NOMO-1 treated with DMSO at 0.1 percent for 48 hours (cell line): ENCODE data around the gene PDE8A.

ENCODE experiments used
- DNase-seq: peaks from one replicate; lab custom pipeline; 2025; ENCODE audit not compliant: unreplicated experiment; lab: John Stamatoyannopoulos, UW

PDE8A gene, protein sequence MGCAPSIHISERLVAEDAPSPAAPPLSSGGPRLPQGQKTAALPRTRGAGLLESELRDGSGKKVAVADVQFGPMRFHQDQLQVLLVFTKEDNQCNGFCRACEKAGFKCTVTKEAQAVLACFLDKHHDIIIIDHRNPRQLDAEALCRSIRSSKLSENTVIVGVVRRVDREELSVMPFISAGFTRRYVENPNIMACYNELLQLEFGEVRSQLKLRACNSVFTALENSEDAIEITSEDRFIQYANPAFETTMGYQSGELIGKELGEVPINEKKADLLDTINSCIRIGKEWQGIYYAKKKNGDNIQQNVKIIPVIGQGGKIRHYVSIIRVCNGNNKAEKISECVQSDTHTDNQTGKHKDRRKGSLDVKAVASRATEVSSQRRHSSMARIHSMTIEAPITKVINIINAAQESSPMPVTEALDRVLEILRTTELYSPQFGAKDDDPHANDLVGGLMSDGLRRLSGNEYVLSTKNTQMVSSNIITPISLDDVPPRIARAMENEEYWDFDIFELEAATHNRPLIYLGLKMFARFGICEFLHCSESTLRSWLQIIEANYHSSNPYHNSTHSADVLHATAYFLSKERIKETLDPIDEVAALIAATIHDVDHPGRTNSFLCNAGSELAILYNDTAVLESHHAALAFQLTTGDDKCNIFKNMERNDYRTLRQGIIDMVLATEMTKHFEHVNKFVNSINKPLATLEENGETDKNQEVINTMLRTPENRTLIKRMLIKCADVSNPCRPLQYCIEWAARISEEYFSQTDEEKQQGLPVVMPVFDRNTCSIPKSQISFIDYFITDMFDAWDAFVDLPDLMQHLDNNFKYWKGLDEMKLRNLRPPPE

DNA sequence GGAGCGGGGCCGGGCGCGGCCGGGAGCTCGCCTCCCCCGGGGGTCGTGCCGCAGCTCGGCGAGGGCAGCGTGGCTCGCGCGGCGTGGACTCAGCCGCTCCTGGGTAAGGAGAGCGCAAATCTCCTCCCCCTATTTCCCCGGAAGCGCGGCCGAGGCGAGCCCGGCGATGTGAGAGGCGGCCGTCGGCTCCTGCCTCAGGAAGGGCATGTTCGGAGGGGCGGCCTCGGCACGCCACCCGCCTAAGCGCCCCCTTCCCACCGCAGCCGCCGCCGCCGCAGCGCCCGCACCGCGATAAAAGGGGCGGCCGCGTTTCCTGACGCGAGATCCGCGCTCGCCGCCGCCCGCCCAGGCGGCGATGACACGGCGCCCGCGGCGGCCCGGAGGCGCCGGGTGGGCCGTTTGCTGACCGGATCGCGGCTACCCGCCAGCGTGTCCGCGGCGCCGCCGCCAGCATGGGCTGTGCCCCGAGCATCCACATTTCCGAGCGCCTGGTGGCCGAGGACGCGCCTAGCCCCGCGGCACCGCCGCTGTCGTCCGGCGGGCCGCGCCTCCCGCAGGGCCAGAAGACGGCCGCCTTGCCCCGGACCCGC lies at the start of gene PDE8A:
TSS of gene PDE8A (plus strand) at position 146 of the 590 bp plus-strand sequence. CDS start at position 453, 307 bp downstream.
- DNase-seq = peak; percentile 57

DNA sequence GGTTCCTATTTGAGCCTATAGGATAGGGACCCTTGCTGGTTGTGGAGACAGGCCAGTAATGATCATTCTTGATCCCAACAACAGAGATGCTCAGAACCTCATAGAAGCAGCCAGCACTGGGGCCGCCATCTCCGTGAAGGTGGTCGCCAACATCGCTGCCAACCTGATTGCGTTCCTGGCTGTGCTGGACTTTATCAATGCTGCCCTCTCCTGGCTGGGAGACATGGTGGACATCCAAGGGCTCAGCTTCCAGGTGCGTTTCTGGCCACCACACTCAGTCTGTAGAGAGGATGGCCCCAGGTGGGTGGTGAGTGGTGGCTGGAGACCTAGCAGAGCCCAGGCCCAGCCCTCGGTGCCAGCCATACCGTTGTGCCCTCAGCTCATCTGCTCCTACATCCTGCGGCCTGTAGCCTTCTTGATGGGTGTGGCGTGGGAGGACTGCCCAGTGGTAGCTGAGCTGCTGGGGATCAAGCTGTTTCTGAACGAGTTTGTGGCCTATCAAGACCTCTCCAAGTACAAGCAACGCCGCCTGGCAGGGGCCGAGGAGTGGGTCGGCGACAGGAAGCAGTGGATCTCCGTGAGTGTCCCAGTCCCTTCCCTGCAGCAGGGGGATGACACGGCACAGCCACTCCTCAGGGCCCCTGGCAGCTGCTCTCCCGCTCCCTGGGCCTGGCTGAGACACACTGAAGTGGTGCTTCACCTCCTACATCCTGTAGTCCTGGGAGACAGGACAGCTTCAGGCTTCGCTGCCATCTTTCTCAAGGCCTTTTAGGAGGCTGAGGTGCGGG lies 46.5 kb upstream of the PDE8A start:
- no peak for DNase-seq

DNA sequence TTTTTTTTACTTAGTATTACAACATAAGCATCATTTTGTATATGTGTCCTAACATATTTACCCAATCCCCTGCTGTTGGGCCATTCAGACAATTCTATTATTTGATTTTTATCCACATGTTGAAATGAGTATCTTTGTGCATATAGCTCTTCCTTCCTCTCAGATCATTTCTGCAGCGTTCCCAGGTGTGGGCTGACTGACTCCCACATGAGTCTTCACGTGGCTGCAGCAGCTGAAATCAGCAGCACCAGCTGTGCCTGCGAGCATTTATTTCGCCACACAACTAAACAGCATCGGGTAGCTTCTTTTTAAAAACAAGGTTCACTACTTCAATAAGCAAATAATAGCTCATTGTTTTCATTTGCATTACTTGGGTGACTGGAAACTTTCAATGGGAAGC lies 44.5 kb upstream of the PDE8A start:
- DNase-seq = no peak

DNA sequence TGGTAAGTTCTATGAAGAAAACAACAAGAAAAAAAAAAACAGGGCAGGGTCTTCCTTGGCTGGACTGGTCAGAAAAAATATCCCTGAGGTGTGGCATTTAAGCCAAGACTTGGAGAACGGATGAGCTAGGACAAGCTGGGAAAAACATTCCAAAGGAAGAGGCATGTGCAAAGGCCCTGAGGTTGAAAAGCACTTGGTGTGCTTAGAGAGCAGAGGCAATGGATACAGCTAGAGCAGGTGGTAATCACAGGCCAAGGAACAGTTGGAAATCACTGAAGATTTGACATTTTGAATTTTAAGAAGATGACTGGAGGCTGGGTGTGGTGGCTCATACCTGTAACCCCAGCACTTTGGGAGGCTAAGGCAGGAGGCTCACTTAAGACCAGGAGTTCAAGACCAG lies 42.9 kb upstream of the PDE8A start:
- DNase-seq = no peak

DNA sequence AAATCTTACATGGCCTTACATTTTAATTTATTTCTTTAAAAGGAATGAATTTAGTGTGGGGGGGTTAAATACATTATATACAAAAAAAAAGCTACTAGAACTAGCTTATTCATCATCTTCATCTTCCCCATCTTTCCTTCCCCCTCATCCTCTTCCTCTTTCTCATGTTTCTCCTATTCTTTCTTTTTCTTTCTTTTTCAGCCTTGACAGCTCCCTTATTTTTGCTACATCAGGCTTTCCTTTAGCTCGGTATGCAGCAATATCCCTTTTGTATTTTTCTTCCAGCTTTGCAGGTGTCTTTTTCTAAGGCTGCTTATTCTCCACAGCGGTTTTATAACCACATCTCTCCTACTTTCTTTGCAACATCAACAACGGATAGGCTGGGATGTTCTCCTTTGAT lies 41.3 kb upstream of the PDE8A start:
- no peak for DNase-seq

DNA sequence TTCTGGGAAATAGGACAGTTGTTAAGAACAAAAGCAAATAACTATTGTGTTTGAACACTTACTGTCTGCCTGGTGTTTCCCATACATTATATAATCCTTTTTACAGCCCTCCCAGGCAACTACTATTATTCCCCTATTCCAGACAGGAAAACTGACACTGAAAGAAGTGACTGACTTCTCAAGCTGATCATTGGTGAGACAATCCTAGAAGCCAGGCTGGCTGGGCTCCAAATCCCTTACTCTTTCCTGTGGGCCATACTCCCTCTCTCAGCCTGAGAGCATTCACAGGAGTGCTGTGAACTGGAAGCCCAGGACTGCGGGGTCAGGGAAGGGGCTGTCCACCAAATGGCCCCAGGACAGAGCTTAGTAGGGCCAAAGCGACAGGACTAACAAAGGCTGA lies 39.2 kb upstream of the PDE8A start:
- DNase-seq = no peak

DNA sequence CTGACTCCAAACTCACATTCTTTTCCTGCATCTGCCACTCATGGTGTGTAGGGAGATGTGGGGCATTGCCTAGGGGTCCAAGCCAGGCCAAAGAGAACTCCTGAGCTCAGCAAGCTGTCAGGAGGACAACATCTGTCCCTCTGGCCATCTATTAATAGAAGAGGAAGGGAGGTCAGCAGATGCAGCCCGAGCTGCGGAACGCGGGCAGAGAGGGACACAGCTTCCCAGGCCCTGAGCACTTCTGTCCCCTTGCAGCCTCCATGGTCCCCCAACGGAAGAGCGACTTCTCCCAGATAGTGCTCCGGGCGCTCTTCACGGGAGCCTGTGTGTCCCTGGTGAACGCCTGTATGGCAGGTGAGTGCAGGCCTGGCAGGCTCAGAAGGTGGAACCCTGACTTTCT lies 37.3 kb upstream of the PDE8A start:
- no peak for DNase-seq

DNA sequence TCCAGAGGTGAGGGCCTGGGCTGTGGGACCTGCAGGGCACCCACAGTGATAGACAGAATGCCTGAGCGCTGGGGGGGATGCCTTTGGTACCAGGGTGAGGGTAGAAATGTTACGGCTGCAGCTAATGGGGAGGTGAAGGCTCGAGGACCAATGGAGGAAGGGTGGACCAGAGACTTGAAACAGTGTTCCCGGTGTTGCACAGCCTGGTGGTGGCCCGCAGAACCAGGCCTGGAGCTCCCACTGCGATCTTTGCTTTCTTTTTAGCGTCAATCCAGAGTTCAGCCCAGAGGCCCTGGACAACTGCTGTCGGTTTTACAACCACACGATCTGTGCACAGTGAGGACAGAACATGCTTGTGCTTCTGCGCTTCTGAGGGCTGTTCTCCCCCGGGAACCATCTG lies 36.8 kb upstream of the PDE8A start:
- no peak for DNase-seq

DNA sequence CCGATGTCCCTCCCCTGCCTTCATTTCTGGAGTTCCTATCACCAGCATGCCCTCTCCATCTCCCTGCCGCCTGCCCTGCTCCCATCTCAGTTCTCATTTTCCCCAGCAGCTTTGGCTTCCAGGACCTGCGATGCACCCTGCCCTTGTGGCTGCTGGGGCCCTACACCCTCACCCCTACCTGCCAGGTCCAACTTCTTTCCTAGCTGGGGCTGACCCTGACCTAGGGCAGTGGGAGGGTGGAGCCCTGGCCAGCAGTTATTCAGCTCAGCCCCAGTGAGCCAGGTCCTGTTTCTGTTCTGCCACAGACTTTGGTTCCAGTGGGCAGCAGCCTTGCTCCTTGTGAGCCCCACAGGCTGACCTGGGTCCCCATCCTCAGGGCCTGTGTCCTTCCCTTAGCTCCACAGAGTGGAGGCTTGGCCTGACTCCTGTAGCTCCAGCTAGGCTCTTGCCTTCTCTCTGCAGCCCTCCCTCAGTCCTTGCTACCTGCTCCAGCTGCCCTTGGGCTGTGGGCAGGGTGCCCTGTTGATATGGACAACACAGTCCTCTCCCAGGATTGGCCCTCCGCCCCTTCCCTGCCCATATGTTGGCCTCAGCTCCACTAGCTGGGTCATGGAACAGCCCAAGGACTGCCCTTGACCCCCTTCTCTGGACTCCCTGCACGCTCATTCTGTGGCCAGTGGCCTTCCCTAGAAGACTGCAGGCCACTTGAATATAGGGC lies 34.7 kb upstream of the PDE8A start:
- no peak for DNase-seq

DNA sequence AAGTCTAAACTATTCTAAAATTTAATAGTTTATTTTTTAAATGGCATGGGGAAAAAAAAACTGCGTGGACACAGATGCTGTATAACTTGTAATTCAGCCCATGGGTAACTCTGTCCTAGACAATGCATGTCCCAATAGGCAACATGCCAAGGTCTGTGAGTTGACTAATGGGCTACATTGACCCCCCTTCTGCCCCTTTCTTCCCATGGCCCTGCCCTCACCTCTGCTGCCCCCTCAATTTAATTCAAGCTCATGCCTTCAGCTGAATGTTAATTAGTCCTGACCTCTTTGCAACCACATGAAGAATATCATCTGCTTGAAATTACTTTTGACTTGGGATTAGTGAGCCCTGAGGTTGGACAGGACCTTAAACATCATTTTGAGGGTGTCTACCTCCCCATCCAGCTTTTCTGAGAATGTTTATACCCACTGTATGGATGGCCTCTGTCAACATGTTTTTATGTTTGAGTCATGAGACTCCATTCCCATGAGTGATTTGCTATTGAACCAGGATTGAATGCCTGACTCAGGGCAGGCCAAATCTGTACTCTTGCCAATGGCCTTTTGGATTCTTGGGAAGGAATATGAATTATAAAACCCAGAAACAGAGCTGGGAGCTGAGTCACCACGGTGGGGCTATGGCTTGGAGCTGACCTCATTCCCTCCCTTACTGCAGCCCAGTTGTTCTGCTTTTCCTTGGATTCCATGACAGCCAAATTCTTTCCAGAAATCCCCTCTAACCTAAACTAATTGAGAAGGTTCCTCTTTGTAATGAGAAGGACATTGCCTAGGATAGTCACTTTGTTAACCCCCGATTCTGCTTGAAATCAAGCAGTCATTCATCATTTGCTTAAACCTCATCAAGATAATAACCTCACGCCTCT lies 33.5 kb upstream of the PDE8A start:
- no peak for DNase-seq

DNA sequence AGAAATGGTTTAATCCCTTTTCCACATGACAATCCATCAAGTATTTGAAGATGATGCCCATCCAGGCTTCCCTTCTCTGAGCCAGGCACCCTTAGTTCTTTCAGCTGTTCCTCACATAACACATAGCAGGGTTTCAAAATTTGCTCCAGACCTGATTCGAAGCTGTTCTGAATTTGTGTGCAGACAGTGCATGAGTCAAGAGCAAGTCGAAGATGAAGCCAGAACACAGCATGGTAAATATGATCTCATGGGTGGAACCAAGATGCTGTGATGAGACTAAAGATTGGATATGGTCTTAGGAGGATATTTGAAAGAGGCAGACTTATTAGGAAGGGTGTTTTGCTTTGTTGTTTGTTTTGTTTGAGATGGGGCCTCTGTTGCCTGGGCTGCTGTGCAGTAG lies 32.6 kb upstream of the PDE8A start:
- no peak for DNase-seq

DNA sequence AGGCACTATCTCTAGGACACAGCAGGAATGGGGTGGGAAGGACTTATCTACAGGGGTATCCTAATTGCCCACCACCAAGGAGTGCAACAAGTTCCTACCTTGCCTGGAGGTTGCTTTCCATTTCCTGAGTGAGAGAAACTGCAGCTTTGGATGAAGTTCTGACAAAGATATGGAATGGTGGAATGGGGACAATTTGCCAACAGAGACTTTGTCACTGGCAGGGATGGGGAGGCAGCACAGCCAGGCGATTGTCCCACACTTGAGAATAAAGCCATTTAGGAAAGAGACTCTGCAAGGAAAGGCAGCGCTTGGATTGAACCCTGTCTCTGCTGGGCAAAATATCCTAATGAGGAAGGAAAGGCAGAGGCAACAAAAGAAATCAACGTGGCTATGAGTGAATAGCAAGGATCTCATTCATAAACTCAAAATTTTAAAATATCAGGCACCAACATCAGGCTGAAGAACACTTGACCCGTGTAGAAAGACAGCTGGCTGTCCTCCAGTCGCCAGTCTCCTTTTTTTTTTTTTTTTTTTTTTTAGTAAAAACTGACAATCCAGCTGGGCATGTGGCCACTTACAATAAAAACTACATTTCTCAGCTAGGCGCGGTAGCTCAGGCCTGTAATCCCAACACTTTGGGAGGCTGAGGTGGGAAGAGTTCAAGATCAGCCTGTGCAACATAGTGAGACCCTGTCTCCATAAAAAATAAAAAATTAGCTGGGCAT lies 31.6 kb upstream of the PDE8A start:
- DNase-seq = no peak

DNA sequence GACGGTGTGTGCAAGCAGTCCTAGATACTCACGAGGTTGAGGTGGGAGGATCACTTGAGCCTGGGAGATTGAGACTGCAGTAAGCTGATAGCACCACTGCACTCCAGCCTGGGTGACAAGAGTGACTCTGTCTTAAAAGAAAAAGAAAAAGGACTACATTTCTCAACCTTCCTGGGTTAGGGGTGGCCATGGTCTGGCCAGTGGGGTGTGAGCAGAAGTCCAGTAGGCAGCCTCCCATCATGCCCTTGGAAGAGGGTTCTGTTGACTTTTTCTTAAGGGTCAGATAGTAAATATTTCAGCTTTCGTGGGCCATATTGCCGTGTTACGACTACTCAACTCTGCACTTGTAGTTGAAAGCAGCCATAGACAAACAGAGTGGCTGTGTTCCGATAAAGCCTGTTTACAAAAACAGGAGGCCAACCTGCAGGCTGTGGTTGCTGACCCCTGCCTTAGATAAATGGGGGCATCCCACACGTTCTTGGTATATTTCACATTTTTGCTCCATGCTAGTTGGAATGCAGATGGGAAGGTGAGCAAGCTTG lies 31.0 kb upstream of the PDE8A start:
- no peak for DNase-seq

DNA sequence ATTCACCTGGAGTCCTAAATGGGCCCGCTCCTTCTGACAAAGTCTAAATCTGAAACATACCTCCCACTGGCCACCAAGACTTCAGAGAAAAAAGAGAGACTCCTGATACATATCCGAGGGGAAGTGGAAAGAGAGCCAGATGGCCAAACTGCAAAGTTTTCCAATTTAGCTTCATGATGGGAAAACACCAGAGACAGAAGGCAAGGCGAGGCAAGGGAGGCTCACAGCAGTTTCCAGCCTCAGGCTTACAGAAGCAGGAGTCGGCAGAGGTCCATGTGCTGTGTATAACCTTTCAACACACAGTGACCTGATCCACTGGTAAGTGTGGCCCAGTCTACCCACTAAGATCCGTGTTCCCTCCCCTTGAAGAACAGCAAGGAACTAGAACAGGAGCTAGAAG lies 29.9 kb upstream of the PDE8A start:
- no peak for DNase-seq

DNA sequence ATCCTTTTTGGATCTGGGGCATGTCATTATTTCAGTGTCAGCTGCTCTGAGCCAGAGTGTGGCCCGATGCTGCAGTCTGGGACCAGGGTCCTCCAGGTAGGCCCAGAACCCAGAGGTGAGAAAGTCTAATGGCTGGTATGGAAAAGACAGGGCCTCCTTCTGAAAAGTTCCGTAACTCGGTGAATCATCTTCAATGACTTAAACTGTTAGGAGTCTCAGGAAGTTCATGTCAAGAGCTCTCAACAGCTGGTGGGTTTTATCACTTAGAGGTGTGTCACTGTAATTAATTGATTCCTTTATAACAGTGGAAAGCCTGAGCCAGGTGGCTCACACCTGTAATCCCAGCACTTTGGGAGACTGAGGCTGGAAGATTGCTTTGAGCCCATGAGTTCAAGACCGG lies 28.5 kb upstream of the PDE8A start:
- no peak for DNase-seq

DNA sequence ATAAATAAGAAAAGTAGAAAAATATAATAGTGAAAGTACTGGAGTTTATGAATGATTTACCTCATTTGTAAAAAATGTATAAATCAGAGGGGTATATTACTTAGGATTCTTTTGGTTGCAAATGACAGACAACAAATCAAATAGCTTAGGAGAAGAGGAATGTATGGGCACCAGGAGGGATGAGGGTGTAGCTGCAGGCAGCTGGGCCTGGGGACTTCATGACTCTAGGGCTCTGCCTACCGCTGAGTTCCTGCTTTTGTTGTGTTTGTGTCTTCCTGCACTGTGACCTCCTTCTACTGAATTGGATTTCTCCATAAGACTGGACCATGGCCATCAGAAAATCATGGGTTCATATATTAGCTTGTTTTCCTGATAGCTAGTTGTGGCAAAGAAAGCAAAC lies 27.9 kb upstream of the PDE8A start:
- no peak for DNase-seq

DNA sequence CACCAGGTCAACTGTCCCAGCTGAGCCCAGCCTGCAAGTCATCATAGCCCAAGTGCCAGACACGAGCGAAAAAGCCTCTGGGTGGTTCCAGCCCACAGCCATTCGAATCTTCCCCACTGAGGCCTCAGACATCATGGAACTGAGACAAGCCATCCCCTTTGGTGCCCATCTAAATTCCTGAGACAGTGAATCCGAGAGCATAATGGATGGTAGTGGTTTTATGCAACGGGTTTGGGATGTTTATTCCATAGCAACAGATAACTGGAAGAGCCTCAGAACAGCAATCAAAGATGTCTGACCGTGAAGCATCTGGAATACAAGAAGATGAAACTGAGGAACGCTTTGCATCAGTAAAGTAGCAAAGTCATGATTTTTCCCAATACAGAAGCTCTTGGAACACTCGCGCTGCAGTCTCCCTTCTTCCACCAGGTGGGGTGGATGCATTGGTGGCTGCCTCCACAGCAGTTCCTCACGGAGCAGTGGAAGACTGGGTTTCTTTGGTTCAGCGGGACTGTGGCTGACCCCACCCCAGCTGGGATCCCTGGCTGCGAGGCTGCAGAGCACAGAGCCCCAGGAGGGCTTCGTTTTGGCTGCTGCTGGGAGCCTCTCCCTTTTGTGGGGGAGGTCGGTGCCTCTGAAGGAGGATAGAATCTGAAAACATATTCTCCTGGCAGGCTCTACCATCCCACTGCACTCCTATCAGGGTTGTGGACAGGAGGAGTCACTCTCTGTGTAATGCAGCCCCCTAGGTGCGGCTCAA lies 26.4 kb upstream of the PDE8A start:
- no peak for DNase-seq

DNA sequence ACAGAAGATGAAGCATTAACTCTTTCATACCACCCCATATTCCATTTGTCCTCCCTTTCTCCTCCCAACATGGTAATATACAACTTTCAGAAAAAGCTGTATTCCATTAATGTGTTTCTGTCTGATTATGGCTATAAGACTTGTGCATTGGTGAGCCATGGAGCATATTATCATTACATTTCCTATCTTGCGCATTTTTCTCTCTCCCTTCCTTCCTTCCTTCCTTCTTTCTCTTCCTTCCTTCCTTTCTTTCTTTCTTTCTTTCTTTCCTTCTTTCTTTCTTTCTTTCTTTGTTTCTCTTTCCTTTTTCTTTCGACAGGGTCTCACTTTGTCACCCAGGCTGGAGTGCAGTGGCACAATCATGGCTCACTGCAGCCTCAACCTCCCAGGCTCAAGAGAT lies 25.5 kb upstream of the PDE8A start:
- no peak for DNase-seq
